Transverse colon (tissue), 4 donors: ENCODE data around the gene CLEC18C. TPM values are rescaled to one million over a fixed set of nuclear protein-coding genes. Genes with fewer than 3 reads are reported as not detected.
A peak's percentile ranks its signal among the peaks of the same experiment; 100 is the strongest.
"Not testable (repeated sequence)": the region's sequence is repeated elsewhere in the genome, so short reads cannot be mapped to it uniquely, and the experiment has no call there.

Source experiments
- DNase-seq: peaks from one replicate; pipeline ENCODE4 v3.0.0-alpha.2; 2019
- H3K27ac ChIP-seq, 4 donors: fragments of 200-600 bp; sonication (generic); 2 replicates each; pipeline ENCODE4 v1.5.1; 2016 to 2018; ENCODE audit warnings: inconsistent platforms in 4 of 4
- H3K27me3 ChIP-seq: fragments of 200-600 bp; sonication (generic); 2 replicates; pipeline ENCODE4 v1.5.1; 2017; ENCODE audit warnings: inconsistent platforms
- H3K36me3 ChIP-seq, 4 donors: fragments of 200-600 bp; sonication (generic); 2 replicates each; pipeline ENCODE4 v1.5.1; 2017 to 2019; ENCODE audit warnings: inconsistent platforms in 4 of 4
- H3K4me1 ChIP-seq, 4 donors: fragments of 200-600 bp; sonication (generic); 2 replicates each; pipeline ENCODE4 v1.5.1; 2017 to 2020; ENCODE audit warnings: inconsistent platforms in 4 of 4
- H3K4me3 ChIP-seq, 4 donors: fragments of 200-600 bp; sonication (generic); 1 replicate in 1 of 4; 2 replicates in 3 of 4; pipeline versions ENCODE4 v1.5.1 to v1.6.1; 2017 to 2019; ENCODE audit warnings: inconsistent platforms in 4 of 4
- H3K9me3 ChIP-seq, 2 donors: fragments of 200-600 bp; sonication (generic); 2 replicates each; pipeline ENCODE4 v1.5.1; 2017 to 2019; ENCODE audit warnings: inconsistent platforms in 2 of 2
- EP300 ChIP-seq: sonication (generic); formaldehyde crosslinking; IDR thresholded peaks from one replicate; pipeline ENCODE4 v1.6.1; 2017; ENCODE audit warnings: antibody characterized with exemption, low read depth
- POLR2A ChIP-seq: fragments of 450-650 bp; IDR thresholded peaks from one replicate; pipeline ENCODE4 v1.6.1; 2016; ENCODE audit warnings: antibody characterized with exemption, mild to moderate bottlenecking, moderate library complexity
- POLR2AphosphoS5 ChIP-seq, 3 donors: sonication (generic); formaldehyde crosslinking; IDR thresholded peaks; one replicate each; pipeline ENCODE4 v1.6.1; 2016; ENCODE audit warnings: antibody characterized with exemption in 3 of 3
- WGBS, 2 donors: methylation state at CpG; one replicate each; pipeline ENCODE4 v1.1.5; 2018; ENCODE audit warnings: low coverage in 1 of 2; 5-methylcytosine and 5-hydroxymethylcytosine counted together
- in situ Hi-C, 4 donors: fragments of 200-750 bp; cut with MboI; loops; one replicate each; pipeline versions ENCODE4 v1.15.0 to v1.15.1; 2017; ENCODE audit warnings: low sequenced_read_pairs in 3 of 4, low pct_ligation_motif_present in 1 of 4, low pct_unique_long_range_greater_than_20kb in 1 of 4
- intact Hi-C: fragments of 100-400 bp; cut with DNase I; formaldehyde crosslinking; loops from one replicate; pipeline ENCODE4 v1.15.1; 2023; ENCODE audit warnings: low total_unique reads
- total RNA-seq, 4 donors: library from RNA; depleted of rRNA; stranded (reverse); fragments of >200 nt; gene quantifications; one replicate each; pipeline ENCODE4 v1.1.0, GENCODE V29; 2016
- TF ChIP-seq, protein P1 (sequence below), 5 experiments: fragments of 200-600 bp in 3 of 5; fragments of 450-650 bp in 2 of 5; sonication (generic) in 3 of 5; IDR thresholded peaks; 1 replicate in 2 of 5; 2 replicates in 3 of 5; pipeline ENCODE4 v1.5.1; 2016 to 2017; ENCODE audit warnings: antibody characterized with exemption in 5 of 5, inconsistent platforms in 3 of 5, mild to moderate bottlenecking in 2 of 5, moderate library complexity in 1 of 5

CLEC18C gene
- total RNA-seq, 4 donors from 2014 or later, result 0.55 to 4.1 (median 0.79) TPM; not detected in 1

DNA sequence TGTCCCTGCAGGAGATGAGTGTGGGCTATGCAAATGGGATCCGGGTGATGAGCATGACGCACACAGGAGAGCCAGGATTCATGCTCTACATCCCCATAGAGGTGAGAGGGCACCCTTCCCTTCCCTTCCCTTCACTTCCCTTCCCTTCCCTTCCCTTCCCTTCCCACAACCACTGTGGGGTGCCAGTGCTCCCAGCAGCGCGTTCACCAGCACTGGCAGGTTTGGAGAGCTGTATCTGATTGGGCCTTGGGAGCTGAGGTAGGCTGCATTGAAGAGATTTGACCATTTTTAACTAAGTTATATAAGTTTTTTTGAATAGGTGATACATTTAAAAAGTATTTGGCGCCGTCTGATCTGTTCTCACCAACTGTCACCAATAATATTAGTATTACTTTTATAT is 25.1 kb upstream of the CLEC18C start:
- H3K9me3 ChIP-seq, H3K4me3 ChIP-seq, H3K27me3 ChIP-seq, H3K27ac ChIP-seq, intact Hi-C loops, in situ Hi-C loops, DNase-seq: not testable (repeated sequence)
- WGBS, 2 donors, result 92 to 100% methylated on average over 4 to 6 of the region's 6 CpGs
- Histone ChIP-seq H3K4me1 (peaks cover 3 to 19% (median 12%) of the 10 kb centered on the region in 4 donors), H3K36me3 (peaks cover 0 to 62% (median 26%) of the 10 kb centered on the region in 4 donors)

DNA sequence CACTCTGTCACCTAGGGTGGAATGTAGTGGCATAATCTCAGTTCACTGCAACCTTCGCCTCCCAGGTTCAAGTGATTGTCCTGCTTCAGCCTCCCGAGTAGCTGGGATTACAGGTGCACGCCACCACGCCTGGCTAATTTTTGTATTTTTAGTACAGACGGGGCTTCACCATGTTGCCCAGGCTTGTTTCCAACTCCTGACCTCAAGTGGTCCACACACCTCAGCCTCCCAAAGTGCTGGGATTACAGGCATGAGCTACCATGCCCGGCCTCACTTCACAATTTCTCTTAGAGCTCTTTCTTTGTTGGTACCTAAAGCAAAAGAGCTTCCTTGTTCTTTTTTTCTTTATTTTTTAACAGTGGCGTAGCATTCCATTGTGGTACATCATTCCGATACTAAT is 24.3 kb upstream of the CLEC18C start:
- WGBS, 2 donors, result 94 to 97% methylated on average over 3 to 8 of the region's 8 CpGs
- H3K27me3 ChIP-seq, DNase-seq, H3K4me3 ChIP-seq, in situ Hi-C loops, H3K27ac ChIP-seq, H3K9me3 ChIP-seq, intact Hi-C loops: not testable (repeated sequence)
- peaks cover 3 to 19% (median 12%) of the 10 kb centered on the region in 4 donors for H3K4me1 ChIP-seq
- H3K36me3 ChIP-seq, result peaks cover 0 to 65% (median 28%) of the 10 kb centered on the region in 4 donors

DNA sequence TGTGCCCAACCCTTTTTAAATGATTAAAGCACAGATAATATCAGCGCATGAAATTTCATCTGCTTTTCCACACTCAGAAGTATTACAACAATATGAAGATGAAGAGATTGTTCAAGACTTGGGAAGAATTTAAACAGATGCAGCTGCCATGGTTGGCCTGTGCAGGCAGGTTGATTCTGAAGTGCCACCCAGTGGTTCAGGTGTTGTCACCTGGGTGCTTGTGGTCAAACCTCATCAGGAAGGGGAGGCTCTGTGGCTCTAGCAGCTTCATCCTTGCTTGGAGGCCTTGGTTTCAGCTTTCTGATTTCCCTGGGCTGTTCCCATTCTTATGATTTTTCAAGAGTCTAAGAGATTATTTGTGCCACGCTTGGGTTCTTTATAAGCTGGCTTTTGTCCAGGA is 22.2 kb upstream of the CLEC18C start:
- no peak for DNase-seq
- no peak for TF ChIP-seq POLR2AphosphoS5 (IDR thresholded peaks at IDR 0.05)
- TF ChIP-seq EP300, result no peak
- TF ChIP-seq POLR2A, result no peak
- TF ChIP-seq, protein P1, sequence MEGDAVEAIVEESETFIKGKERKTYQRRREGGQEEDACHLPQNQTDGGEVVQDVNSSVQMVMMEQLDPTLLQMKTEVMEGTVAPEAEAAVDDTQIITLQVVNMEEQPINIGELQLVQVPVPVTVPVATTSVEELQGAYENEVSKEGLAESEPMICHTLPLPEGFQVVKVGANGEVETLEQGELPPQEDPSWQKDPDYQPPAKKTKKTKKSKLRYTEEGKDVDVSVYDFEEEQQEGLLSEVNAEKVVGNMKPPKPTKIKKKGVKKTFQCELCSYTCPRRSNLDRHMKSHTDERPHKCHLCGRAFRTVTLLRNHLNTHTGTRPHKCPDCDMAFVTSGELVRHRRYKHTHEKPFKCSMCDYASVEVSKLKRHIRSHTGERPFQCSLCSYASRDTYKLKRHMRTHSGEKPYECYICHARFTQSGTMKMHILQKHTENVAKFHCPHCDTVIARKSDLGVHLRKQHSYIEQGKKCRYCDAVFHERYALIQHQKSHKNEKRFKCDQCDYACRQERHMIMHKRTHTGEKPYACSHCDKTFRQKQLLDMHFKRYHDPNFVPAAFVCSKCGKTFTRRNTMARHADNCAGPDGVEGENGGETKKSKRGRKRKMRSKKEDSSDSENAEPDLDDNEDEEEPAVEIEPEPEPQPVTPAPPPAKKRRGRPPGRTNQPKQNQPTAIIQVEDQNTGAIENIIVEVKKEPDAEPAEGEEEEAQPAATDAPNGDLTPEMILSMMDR (IDR thresholded peaks at IDR 0.05), result no peak

DNA sequence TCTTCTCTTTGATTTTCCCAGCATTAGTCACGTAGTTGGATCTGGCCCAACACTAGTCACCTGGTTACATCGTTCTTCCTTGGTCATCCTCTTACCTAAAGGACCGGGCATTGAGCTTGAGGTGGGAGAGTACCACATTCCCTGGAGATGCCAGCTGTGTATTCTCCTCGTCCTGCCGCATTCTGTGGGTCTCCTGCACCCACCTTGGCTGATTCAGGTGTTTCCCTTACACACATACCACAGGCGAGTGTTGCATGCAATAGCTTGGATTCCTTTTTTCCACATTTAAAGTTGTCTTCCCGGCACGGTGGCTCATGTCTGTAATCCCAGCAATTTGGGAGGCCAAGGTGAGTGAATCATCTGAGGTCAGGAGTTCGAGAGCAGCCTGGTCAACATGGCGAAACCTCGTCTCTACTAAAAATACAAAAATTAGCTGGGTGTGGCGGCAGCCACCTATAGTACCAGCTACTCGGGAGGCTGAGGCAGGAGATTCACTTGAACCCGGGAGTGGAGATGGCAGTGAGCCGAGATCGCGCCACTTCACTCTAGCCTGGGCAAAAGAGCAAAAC is 21.6 kb upstream of the CLEC18C start:
- intact Hi-C loops (no loop called here), in situ Hi-C loops (loop anchor here in 1 of 4 donors (25.0 kb wide), 1 partner anchor 110 kb away; the partner anchor contains the start of gene EXOSC6)
- Histone ChIP-seq H3K4me1 (peaks cover 3 to 19% (median 12%) of the 10 kb centered on the region in 4 donors), H3K9me3 (no peaks in the 10 kb centered on the region), H3K4me3 (no peak overlapping the region), H3K36me3 (peaks cover 0 to 81% (median 36%) of the 10 kb centered on the region in 4 donors), H3K27me3 (no peaks in the 10 kb centered on the region), H3K27ac (peak overlapping the region; percentile 54 to 71 (median 64))
- no peak for DNase-seq
- WGBS, 2 donors, result 61 to 66% methylated on average over 16 to 17 of the region's 17 CpGs
- TF ChIP-seq, protein P1 (IDR thresholded peaks at IDR 0.05), result no peak
- TF ChIP-seq POLR2AphosphoS5 (IDR thresholded peaks at IDR 0.05) (no peak), EP300 (no peak), POLR2A (no peak)

More for the DNA sequence above, 22.2 kb upstream of the CLEC18C start:
- 72 to 81% methylated on average over 2 of the region's 2 CpGs for WGBS, 2 donors
- intact Hi-C loops (no loop called here), in situ Hi-C loops (loop anchor here in 1 of 4 donors (25.0 kb wide), 1 partner anchor 111 kb away; the partner anchor contains the start of gene EXOSC6)
- no peak overlapping the region for H3K4me3 ChIP-seq
- no peak overlapping the region for H3K27ac ChIP-seq
- H3K9me3 ChIP-seq, result no peaks in the 10 kb centered on the region
- H3K36me3 ChIP-seq, result peaks cover 0 to 75% (median 33%) of the 10 kb centered on the region in 4 donors
- H3K27me3 ChIP-seq, result no peaks in the 10 kb centered on the region
- H3K4me1 ChIP-seq, result peaks cover 3 to 19% (median 12%) of the 10 kb centered on the region in 4 donors

DNA sequence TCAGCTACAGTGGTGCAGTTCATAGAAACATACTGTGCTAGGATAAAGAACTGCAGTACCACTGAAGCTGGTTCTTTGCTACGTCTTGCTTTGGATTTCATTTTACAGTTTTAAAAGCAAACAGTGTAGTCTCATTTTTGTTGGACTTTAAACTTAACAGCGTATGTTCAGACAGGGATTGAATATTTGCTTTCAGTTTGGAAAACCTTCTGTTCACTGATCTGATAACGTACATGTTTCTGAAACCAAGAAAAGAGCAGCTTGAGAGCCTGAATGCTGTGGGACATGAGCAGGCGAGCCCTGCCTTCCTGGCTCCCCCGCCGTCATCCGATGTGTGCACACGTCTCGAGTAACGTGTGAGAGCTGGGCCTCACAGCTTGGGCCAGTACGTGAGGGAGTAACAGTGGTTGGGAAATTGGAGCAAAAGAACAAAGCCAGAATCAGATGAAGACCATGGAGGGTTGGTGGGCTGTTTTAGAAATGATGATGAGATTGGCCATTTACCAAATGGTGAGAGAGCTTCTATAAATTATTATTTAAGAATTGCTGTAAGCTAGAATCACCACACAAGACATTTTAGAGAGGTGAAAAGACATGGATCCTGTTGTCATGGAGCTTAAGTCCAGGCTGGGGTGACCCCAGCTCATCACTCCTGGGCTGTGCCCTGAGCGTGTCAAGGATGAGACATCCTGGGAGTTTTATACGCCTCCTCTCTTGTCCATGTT is 20.8 kb upstream of the CLEC18C start:
- H3K36me3 ChIP-seq, result peaks cover 0 to 89% (median 40%) of the 10 kb centered on the region in 4 donors
- peak overlapping the region; percentile 54 to 71 (median 64) for H3K27ac ChIP-seq
- no peaks in the 10 kb centered on the region for H3K9me3 ChIP-seq
- TF ChIP-seq POLR2AphosphoS5 (IDR thresholded peaks at IDR 0.05) (peak in 2 of 3 donors; percentile 20 to 38), EP300 (no peak)
- H3K27me3 ChIP-seq, result no peaks in the 10 kb centered on the region
- WGBS, 2 donors, result 59 to 72% methylated on average over 9 to 13 of the region's 13 CpGs
- H3K4me1 ChIP-seq, result peaks cover 3 to 19% (median 12%) of the 10 kb centered on the region in 4 donors
- intact Hi-C loops (no loop called here), in situ Hi-C loops (loop anchor here in 1 of 4 donors (25.0 kb wide), 1 partner anchor 110 kb away; the partner anchor contains the start of gene EXOSC6)
- DNase-seq, result no peak
- H3K4me3 ChIP-seq, result peak overlapping the region in 1 of 4 donors; percentile 5

DNA sequence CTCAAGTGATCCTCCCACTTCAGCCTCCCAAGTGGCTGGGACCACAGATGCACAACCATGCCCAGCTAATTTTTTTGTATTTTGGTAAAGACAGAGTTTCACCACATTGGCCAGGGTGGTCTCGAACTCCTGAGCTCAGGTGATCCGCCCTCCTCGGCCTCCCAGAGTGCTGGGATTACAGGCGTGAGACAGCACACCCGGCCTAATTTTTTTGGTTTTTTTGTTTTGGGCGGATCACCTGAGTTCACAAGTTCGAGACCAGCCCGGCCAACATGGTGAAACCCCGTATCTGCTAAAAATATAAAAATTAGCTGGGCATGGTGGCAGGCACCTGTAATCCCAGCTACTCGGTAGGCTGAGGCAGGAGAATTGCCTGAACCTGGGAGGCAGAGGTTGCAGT is 18.9 kb upstream of the CLEC18C start:
- Histone ChIP-seq H3K4me1 (peaks cover 3 to 19% (median 12%) of the 10 kb centered on the region in 4 donors), H3K36me3 (peaks cover 0 to 97% (median 47%) of the 10 kb centered on the region in 4 donors)
- DNase-seq, H3K27me3 ChIP-seq, H3K9me3 ChIP-seq, H3K4me3 ChIP-seq, intact Hi-C loops, H3K27ac ChIP-seq: not testable (repeated sequence)
- in situ Hi-C loops, result loop anchor here in 1 of 4 donors (25.0 kb wide), 1 partner anchor 108 kb away; the partner anchor contains the start of gene EXOSC6
- WGBS, 2 donors, result 87 to 96% methylated on average over 10 of the region's 10 CpGs
